Body of pancreas (tissue), 4 donors: ENCODE measurements around the gene HOXC5. TPM values are rescaled to one million over a fixed set of nuclear protein-coding genes. Genes with fewer than 3 reads are reported as not detected.
"Not testable (repeated sequence)": the region's sequence is repeated elsewhere in the genome, so short reads cannot be mapped to it uniquely, and the experiment has no call there.

Experiments used
- ATAC-seq: fragments of 150-250 bp; one replicate; pipeline ENCODE4 v1.9.1; 2016
- DNase-seq, 4 donors: peaks; one replicate each; pipeline ENCODE4 v3.0.0-alpha.2; 2019
- H3K27ac ChIP-seq, 4 donors: fragments of 200-600 bp; sonication (generic); 1 replicate in 3 of 4; 2 replicates in 1 of 4; pipeline versions ENCODE4 v1.5.1 to v1.6.1; 2016 to 2019; ENCODE audit warnings: mild to moderate bottlenecking in 1 of 4, mixed read lengths in 1 of 4, moderate library complexity in 1 of 4
- H3K27me3 ChIP-seq, 2 donors: fragments of 200-600 bp; sonication (generic); one replicate each; pipeline ENCODE4 v1.6.0; 2016; ENCODE audit warnings: mild to moderate bottlenecking in 1 of 2
- H3K36me3 ChIP-seq, 2 donors: fragments of 200-600 bp; sonication (generic); replicated peaks in 1 of 2; 2 replicates each; pipeline ENCODE4 v1.5.1; 2016; ENCODE audit warnings: low read depth in 2 of 2; ENCODE audit not compliant: insufficient read depth in 1 of 2
- H3K4me1 ChIP-seq: fragments of 200-600 bp; sonication (generic); one replicate; pipeline ENCODE4 v1.6.0; 2016
- H3K4me3 ChIP-seq, 2 donors: fragments of 200-600 bp; sonication (generic); 1 replicate in 1 of 2; 2 replicates in 1 of 2; pipeline ENCODE4 v1.5.1; 2016 to 2019
- H3K9me3 ChIP-seq, 3 donors: fragments of 200-600 bp; sonication (generic); 1 replicate in 2 of 3; 2 replicates in 1 of 3; pipeline ENCODE4 v1.5.1; 2016
- CTCF ChIP-seq, 7 experiments: fragments of 450-650 bp in 4 of 7; fragments of 200-600 bp in 3 of 7; sonication (generic) in 3 of 7; IDR thresholded peaks; one replicate each; pipeline ENCODE4 v1.5.1; 2016 to 2019; ENCODE audit warnings: antibody characterized with exemption in 7 of 7
- POLR2A ChIP-seq, 3 donors: fragments of 450-650 bp; IDR thresholded peaks; one replicate each; pipeline ENCODE4 v1.6.1; 2016; ENCODE audit warnings: antibody characterized with exemption in 3 of 3, mild to moderate bottlenecking in 2 of 3
- WGBS, 2 donors: methylation state at CpG; one replicate each; pipeline ENCODE4 v1.1.5; 2017; 5-methylcytosine and 5-hydroxymethylcytosine counted together
- intact Hi-C: fragments of 100-400 bp; cut with DNase I; formaldehyde crosslinking; loops from one replicate; pipeline ENCODE4 v1.15.1; 2023
- total RNA-seq, 2 donors: library from RNA; depleted of rRNA; stranded (reverse); fragments of >200 nt; gene quantifications; one replicate each; pipeline ENCODE4 v1.1.0, GENCODE V29; 2016

HOXC5 gene
- total RNA-seq, 2 donors from 2014 or later = not detected

- H3K9me3 ChIP-seq = no peaks in the 10 kb centered on the region
- H3K27ac ChIP-seq = no peak overlapping the region
- no peak for TF ChIP-seq POLR2A (IDR thresholded peaks at IDR 0.05)
- TF ChIP-seq CTCF (IDR thresholded peaks at IDR 0.05) = no peak
- no peaks in the 10 kb centered on the region for H3K4me1 ChIP-seq
- H3K36me3 ChIP-seq = no peaks in the 10 kb centered on the region
- DNase-seq (no peak), ATAC-seq (no peak)
- WGBS, 2 donors = 47 to 69% methylated on average over 1 of the region's 1 CpG
- H3K27me3 ChIP-seq = peaks cover 0 to 6% of the 10 kb centered on the region in 2 donors
- intact Hi-C loops = no loop called here
- H3K4me3 ChIP-seq = no peak overlapping the region
These were observed 39.1 kb downstream of the HOXC5 start for GRCh38 chr12:54071942-54072341.

GRCh38 chr12:54074308-54074707 lies 41.5 kb downstream of the HOXC5 start:
- intact Hi-C loops = no loop called here
- DNase-seq (no peak), ATAC-seq (no peak)
- Histone ChIP-seq H3K27me3 (peaks cover 0 to 6% of the 10 kb centered on the region in 2 donors), H3K36me3 (no peaks in the 10 kb centered on the region), H3K9me3 (no peaks in the 10 kb centered on the region), H3K27ac (no peak overlapping the region), H3K4me1 (no peaks in the 10 kb centered on the region), H3K4me3 (no peak overlapping the region)
- TF ChIP-seq POLR2A (IDR thresholded peaks at IDR 0.05) = no peak
- no peak for TF ChIP-seq CTCF (IDR thresholded peaks at IDR 0.05)
- 79 to 81% methylated on average over 6 of the region's 6 CpGs for WGBS, 2 donors

GRCh38 chr12:54075409-54075808 lies 42.6 kb downstream of the HOXC5 start:
- no peak for TF ChIP-seq CTCF (IDR thresholded peaks at IDR 0.05)
- no peak for TF ChIP-seq POLR2A (IDR thresholded peaks at IDR 0.05)
- Histone ChIP-seq H3K27ac (no peak overlapping the region), H3K36me3 (no peaks in the 10 kb centered on the region), H3K4me3 (no peak overlapping the region), H3K9me3 (no peaks in the 10 kb centered on the region), H3K27me3 (peaks cover 0 to 6% of the 10 kb centered on the region in 2 donors), H3K4me1 (no peaks in the 10 kb centered on the region)
- intact Hi-C loops = no loop called here
- WGBS, 2 donors = 53% methylated on average over 6 of the region's 6 CpGs
- ATAC-seq = no peak
- DNase-seq = no peak

- TF ChIP-seq CTCF (IDR thresholded peaks at IDR 0.05) (no peak), POLR2A (IDR thresholded peaks at IDR 0.05) (no peak)
- Histone ChIP-seq H3K4me1 (no peaks in the 10 kb centered on the region), H3K9me3 (no peaks in the 10 kb centered on the region), H3K27me3 (peaks cover 0 to 6% of the 10 kb centered on the region in 2 donors), H3K4me3 (no peak overlapping the region), H3K27ac (no peak overlapping the region), H3K36me3 (no peaks in the 10 kb centered on the region)
- no peak for ATAC-seq
- intact Hi-C loops = no loop called here
- DNase-seq = no peak
These were observed 43.1 kb downstream of the HOXC5 start for GRCh38 chr12:54075974-54076373.

GRCh38 chr12:54077843-54078242 lies 45.0 kb downstream of the HOXC5 start:
- H3K9me3 ChIP-seq, intact Hi-C loops, ATAC-seq, H3K4me1 ChIP-seq, DNase-seq, H3K27me3 ChIP-seq, H3K36me3 ChIP-seq, H3K27ac ChIP-seq, H3K4me3 ChIP-seq: not testable (repeated sequence)
- 81 to 82% methylated on average over 10 of the region's 10 CpGs for WGBS, 2 donors

GRCh38 chr12:54079115-54079514 lies 46.3 kb downstream of the HOXC5 start:
- not testable (repeated sequence) for H3K9me3 ChIP-seq, H3K27ac ChIP-seq

GRCh38 chr12:54080008-54080924 lies 47.4 kb downstream of the HOXC5 start:
- intact Hi-C loops, DNase-seq, H3K27ac ChIP-seq, H3K27me3 ChIP-seq, H3K4me3 ChIP-seq, H3K9me3 ChIP-seq, H3K36me3 ChIP-seq, ATAC-seq, H3K4me1 ChIP-seq: not testable (repeated sequence)
- 76 to 79% methylated on average over 19 of the region's 19 CpGs for WGBS, 2 donors

More at GRCh38 chr12:54079115-54079514, 46.3 kb downstream of the HOXC5 start:
- intact Hi-C loops, H3K36me3 ChIP-seq, DNase-seq, ATAC-seq, H3K4me1 ChIP-seq, H3K27me3 ChIP-seq, H3K4me3 ChIP-seq: not testable (repeated sequence)
- WGBS, 2 donors = 70 to 75% methylated on average over 9 of the region's 9 CpGs

GRCh38 chr12:54081053-54081514 lies 48.2 kb downstream of the HOXC5 start:
- H3K9me3 ChIP-seq, H3K27ac ChIP-seq, H3K36me3 ChIP-seq, DNase-seq, H3K4me1 ChIP-seq, intact Hi-C loops, H3K27me3 ChIP-seq, H3K4me3 ChIP-seq, ATAC-seq: not testable (repeated sequence)
- WGBS, 2 donors = 64 to 73% methylated on average over 15 to 16 of the region's 16 CpGs
